ENCODE data around the gene CCNT1.
"Not testable (repeated sequence)": the region's sequence is repeated elsewhere in the genome, so short reads cannot be mapped to it uniquely, and the experiment has no call there.

DNA sequence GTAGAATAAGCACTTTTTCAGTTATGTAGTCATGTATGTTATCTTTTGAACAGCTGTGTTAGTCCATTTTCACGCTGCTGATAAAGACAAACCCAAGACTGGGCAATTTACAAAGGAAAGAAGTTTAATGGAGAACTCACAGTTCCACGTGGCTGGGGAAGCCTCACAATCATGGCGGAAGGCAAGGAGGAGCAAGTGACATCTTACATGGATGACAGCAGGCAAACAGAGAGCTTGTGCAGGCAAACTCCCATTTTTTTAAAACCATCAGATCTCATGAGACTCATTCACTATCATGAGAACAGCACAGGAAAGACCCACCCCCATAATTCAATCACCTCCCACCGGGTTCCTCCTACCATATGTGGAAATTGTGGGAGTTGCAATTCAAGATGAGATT is 2.5 kb upstream of the CCNT1 start:
- TF ChIP-seq EZH2 (IDR thresholded peaks at IDR 0.05); POLR2AphosphoS5 (IDR thresholded peaks at IDR 0.05; ENCODE audit: borderline replicate concordance, low read depth, low read length); FOXP2 (optimal IDR thresholded peaks at IDR 0.05; ENCODE audit: control extremely low read depth, extremely low read length, insufficient read depth): not testable (repeated sequence)
